Measurements from ENCODE around the gene CRB2. TPM values are rescaled to one million over a fixed set of nuclear protein-coding genes. Genes with fewer than 3 reads are reported as not detected.

CRB2 gene
- total and polyA plus RNA-seq, 2 of the 4 experiments (the other 2 are of a cell fraction) = not detected

- Histone ChIP-seq H3K18ac (ENCODE audit: low read depth, low read length) (no peak overlapping the region), H3K9ac (ENCODE audit: low read depth, low read length) (no peak overlapping the region), H4K8ac (ENCODE audit: low read depth in 2 of 2, low read length in 2 of 2) (no peak overlapping the region), H2AK9ac (replicated peaks; ENCODE audit: low read depth, low read length, poor library complexity) (no peak overlapping the region), H2AFZ (replicated peaks; ENCODE audit: low read length, poor library complexity) (no peak overlapping the region), H3K4ac (ENCODE audit: low read depth, low read length) (no peak overlapping the region), H3K27me3 (ENCODE audit: control insufficient read depth, insufficient read depth, low read length) (peaks cover 5% of the 10 kb centered on the region), H3K9me1 (ENCODE audit: insufficient read depth, low read length) (peaks cover 4% of the 10 kb centered on the region), H3K4me3 (ENCODE audit: insufficient read depth, low read depth, low read length) (no peak overlapping the region), H2BK5ac (ENCODE audit: low read depth, low read length, poor library complexity, severe bottlenecking) (no peak overlapping the region), H3K4me2 (ENCODE audit: low read depth, low read length) (no peak overlapping the region), H2BK120ac (ENCODE audit: low read depth, low read length) (no peak overlapping the region), H3K23ac (ENCODE audit: low read depth, low read length) (no peak overlapping the region), H2AK5ac (ENCODE audit: low read depth, low read length) (no peak overlapping the region), H4K5ac (ENCODE audit: low read depth, low read length) (no peak overlapping the region), H3K9me3 (ENCODE audit: control insufficient read depth, insufficient read depth, low read length) (no peaks in the 10 kb centered on the region), H2BK15ac (ENCODE audit: low read depth, low read length) (no peak overlapping the region), H4K20me1 (ENCODE audit: insufficient read depth, low read length) (peaks cover 3% of the 10 kb centered on the region; the same call in 1 of the 2 replicates), H3K56ac (ENCODE audit: extremely low read depth, insufficient read depth, low read length) (no peak overlapping the region), H3K79me1 (ENCODE audit: low read depth in 1 of 2, low read length in 2 of 2) (no peaks in the 10 kb centered on the region), H2BK20ac (ENCODE audit: low read depth, low read length) (no peak overlapping the region), H3K36me3 (ENCODE audit: control insufficient read depth, insufficient read depth, low read length) (no peaks in the 10 kb centered on the region), H4K91ac (ENCODE audit: insufficient read depth, low read depth, low read length) (no peak overlapping the region), H3K4me1 (ENCODE audit: control insufficient read depth, insufficient read depth, low read length) (no peaks in the 10 kb centered on the region), H3K27ac (ENCODE audit: insufficient read depth, low read length) (no peak overlapping the region), H3K14ac (replicated peaks; ENCODE audit: low read depth, low read length) (no peak overlapping the region)
- WGBS, 2 experiments (ENCODE audit: extremely low coverage in 2 of 2, insufficient read length in 1 of 2) = 80% methylated on average over 1 of the region's 5 CpGs; no CpG with 5 or more reads in 1 of the 2 experiments
- dilution Hi-C loops (cut with HindIII; ENCODE audit: low sequenced_read_pairs, unreplicated experiment) = no loop called here
- DNase-seq = no peak
- CTCF ChIA-PET = no interaction called here
- in situ Hi-C loops (cut with MboI; ENCODE audit: low sequenced_read_pairs) = loop anchor here (25.0 kb wide), 1 partner anchor 505 kb away; the partner anchor contains the start of gene PDCL
- intact Hi-C loops (cut with micrococcal nuclease) = no loop called here
- POLR2A ChIA-PET (ENCODE audit: unreplicated experiment) = no interaction called here
- ATAC-seq (ENCODE audit: low read depth) = no peak
- BruUV-seq (replicated peaks) = no TSS peak
- no peak for TF ChIP-seq MAFK (IDR thresholded peaks at IDR 0.05; ENCODE audit: low read depth, low read length)
- no peak for TF ChIP-seq RFX5 (IDR thresholded peaks at IDR 0.05; ENCODE audit: low read depth, low read length)
- no peak for TF ChIP-seq RAD21 (IDR thresholded peaks at IDR 0.05; ENCODE audit: low read length)
- no peak for TF ChIP-seq NFE2L2 (IDR thresholded peaks at IDR 0.05; ENCODE audit: low read depth, low read length)
- TF ChIP-seq MAZ (IDR thresholded peaks at IDR 0.05; ENCODE audit: borderline replicate concordance, low read depth, low read length) = no peak
- TF ChIP-seq BHLHE40 (IDR thresholded peaks at IDR 0.05; ENCODE audit: low read depth, low read length) = no peak
- TF ChIP-seq POLR2A (IDR thresholded peaks at IDR 0.05; ENCODE audit: low read depth, low read length) = no peak
- no peak for TF ChIP-seq ELK1 (IDR thresholded peaks at IDR 0.05; ENCODE audit: borderline replicate concordance, low read depth, low read length)
- no peak for TF ChIP-seq SMC3 (IDR thresholded peaks at IDR 0.05; ENCODE audit: low read depth, low read length)
- no peak for TF ChIP-seq CEBPB (IDR thresholded peaks at IDR 0.05; ENCODE audit: low read depth, low read length)
- TF ChIP-seq, protein P1, sequence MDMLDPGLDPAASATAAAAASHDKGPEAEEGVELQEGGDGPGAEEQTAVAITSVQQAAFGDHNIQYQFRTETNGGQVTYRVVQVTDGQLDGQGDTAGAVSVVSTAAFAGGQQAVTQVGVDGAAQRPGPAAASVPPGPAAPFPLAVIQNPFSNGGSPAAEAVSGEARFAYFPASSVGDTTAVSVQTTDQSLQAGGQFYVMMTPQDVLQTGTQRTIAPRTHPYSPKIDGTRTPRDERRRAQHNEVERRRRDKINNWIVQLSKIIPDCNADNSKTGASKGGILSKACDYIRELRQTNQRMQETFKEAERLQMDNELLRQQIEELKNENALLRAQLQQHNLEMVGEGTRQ (IDR thresholded peaks at IDR 0.05; ENCODE audit: low read depth, low read length) = no peak
- no peak for TF ChIP-seq MXI1 (IDR thresholded peaks at IDR 0.05; ENCODE audit: borderline replicate concordance, low read depth, low read length)
- no peak for TF ChIP-seq FOS (IDR thresholded peaks at IDR 0.05; ENCODE audit: low read depth, low read length)
- TF ChIP-seq RCOR1 (IDR thresholded peaks at IDR 0.05; ENCODE audit: insufficient replicate concordance, low read length) = no peak
Observed at GRCh38 chr9:123342247-123342646, 13.8 kb upstream of the CRB2 start.

Data from IMR-90 (cell line).